Left kidney (tissue), 2 donors: ENCODE measurements around the gene BNC2. TPM values are rescaled to one million over a fixed set of nuclear protein-coding genes. Genes with fewer than 3 reads are reported as not detected.

Experiments used
- DNase-seq: peaks from one replicate; pipeline ENCODE4 v3.0.0-alpha.2; 2013
- polyA plus RNA-seq: library from polyadenylated mRNA; unstranded; fragments of 120-200 nt; gene quantifications from one replicate; pipeline ENCODE4 v1.2.1, GENCODE V29; 2013; ENCODE audit not compliant: insufficient read length

BNC2 gene
- polyA plus RNA-seq, 1 donor, result 10.3 TPM

DNA sequence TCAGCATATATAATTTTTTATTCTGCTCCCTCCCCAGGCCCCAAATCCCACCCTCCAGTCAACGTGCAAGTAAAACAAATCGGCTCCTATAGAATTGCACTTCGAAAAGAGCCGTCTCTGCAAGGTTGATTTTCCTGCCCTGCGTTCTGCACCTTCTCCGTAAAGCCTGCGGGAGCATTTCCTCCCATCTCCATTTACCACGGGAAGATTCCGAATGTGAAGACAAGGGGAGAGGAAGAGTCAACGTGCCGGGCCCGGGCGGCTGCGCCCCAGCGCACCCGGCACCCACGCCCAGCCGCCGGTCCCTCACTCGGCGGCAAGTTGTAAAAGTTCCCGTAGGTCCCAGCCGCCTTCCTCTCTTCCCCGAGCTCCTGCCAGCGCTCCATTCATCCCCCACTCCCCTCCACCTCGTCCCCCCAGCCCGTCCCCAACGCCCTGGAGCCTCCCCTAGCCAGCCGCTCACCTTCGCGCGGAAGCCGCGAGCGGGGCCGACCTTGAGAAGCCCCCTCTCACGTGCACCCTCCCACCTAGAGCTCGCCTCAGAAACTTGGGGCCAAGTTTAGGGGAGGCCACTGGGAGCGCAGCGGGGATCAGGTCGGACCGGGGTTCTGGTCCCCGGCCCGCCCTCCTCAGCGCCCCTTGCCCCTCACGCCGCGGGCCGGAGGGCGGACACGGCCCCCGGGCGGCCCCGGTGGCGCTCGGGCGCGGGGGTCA is 431 bp downstream of the BNC2 start:
- DNase-seq, result no peak

- DNase-seq, result no peak
Measured at GRCh38 chr9:16869131-16869881, 1.2 kb downstream of the BNC2 start.

GRCh38 chr9:16868701-16869100 is 1.8 kb downstream of the BNC2 start:
- no peak for DNase-seq

GRCh38 chr9:16867576-16868311 is 2.7 kb downstream of the BNC2 start:
- no peak for DNase-seq

DNA sequence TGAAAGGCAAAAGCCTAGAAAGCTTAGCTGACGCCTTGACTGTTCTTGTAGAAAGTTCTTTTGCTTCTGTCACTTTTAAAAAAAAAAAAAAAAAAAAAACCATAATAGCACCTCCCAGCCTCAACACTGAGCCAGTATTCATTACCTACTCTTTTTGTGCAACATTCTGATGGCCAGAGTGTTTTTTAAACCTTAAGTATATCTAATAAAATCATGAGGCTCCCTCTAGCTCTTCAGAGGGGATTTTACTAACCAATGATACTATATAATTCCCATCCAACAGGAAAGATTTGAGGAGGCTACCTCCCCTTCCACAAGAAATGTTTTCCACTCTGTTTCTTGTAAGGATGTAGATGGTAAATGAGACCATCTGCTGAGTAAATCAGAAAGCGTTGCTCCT is 3.9 kb downstream of the BNC2 start:
- no peak for DNase-seq

GRCh38 chr9:16864649-16865434 is 5.6 kb downstream of the BNC2 start:
- no peak for DNase-seq

DNA sequence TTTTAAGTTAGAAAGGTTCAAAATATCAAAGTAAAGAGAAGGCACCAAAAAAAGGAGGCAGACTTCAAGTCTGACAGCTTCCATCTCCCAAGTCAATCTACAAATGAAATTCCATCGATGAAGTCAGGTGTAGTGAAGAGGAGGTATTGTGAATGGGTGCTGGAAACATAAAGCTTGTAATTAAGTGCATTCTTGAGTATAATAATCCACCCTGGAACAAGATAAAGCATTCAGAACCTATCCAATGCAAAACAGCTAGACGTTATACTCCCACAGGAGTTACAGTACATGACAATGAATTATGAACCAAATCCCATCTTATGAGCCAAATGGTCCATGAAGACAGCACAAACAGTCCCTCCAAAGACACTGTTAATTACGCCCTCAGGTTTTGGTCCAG is 22.3 kb downstream of the BNC2 start:
- DNase-seq, result no peak

- DNase-seq, result no peak
Measured at GRCh38 chr9:16846986-16847385, 23.5 kb downstream of the BNC2 start.

DNA sequence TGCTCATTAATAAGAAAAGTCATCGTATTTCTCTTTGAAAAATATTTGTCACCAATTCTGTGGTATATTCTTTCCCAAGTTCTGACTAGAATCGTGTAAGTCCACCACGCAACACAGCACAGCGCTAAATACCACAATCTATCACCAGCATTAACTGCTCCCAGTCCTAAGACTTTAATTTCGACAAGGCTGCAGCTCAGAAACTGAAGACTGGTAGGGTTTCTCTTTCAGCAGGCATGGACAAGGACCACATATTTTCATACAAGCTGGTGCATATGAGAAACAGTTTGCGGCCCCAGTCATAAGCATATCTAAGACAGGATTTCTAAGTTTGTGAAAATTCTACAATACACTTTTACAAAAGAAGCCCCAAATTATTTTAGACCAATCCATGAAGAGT is 24.1 kb downstream of the BNC2 start:
- DNase-seq, result no peak

DNA sequence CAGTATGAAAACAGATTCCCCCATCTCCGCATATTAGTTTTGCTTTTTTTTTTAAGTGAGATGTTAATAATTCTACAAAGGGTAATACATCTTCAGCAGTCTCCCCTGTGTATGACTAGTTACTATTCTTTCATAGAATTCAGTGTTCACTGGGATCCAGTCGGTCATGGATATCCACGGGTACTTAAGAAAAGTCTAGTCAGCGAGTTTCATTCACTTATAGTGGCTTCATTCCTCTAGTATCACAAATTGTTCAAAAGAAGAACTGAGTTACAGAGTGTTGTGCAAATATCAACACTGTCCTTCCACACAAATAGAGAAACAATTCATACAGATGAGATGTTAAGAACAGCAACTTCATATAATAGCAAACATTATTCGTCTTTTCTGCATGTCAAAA is 35.7 kb downstream of the BNC2 start:
- DNase-seq, result no peak

GRCh38 chr9:16833296-16833835 is 37.1 kb downstream of the BNC2 start:
- no peak for DNase-seq

- DNase-seq, result no peak
Measured at GRCh38 chr9:16832101-16832500, 38.4 kb downstream of the BNC2 start.

GRCh38 chr9:16830806-16831205 is 39.7 kb downstream of the BNC2 start:
- DNase-seq, result no peak

DNA sequence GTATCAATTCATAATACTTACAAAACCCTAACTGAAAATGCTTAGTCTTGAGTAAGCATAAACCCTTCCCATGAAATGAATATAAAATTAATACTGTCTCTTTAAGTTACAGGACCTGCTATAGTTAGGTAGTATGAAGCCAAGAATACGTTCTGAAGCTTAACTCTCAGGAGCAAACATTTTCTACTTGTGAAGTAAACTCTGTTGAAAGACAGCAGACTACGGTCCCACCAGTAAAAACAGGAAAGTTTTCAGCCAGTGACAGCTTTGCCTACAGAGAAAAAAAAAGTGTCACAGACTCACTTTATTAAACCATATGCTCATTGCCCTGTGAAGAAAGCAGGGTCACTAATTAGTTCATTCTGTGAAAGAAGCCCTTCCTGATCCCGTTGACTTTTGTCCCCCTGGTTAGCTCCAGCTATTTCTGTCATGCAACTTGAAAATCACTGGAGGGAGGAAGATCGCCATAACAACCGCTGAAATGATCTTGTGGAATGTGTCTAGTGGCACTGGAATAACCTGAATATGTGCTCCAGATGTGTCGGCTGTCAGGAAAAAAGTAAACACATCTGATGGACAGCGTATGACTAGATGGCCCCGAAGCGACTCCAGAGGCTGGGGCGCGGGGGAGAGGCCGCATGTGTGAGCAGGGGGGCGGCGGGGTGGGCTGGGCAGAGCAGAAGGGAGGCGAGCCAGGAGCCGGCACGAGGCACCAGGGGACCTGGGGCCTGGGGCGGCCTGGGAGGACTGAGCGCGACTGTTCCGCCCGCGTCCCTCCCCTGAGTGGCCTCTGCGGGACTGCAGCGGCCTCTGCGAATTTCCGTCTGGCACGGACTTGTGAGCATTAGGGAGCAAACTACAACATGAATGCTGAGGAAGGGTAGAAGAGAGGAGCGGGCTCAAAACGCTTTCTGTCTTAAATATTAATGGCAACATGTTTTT is 41.9 kb downstream of the BNC2 start:
- DNase-seq, result peak; percentile 79

DNA sequence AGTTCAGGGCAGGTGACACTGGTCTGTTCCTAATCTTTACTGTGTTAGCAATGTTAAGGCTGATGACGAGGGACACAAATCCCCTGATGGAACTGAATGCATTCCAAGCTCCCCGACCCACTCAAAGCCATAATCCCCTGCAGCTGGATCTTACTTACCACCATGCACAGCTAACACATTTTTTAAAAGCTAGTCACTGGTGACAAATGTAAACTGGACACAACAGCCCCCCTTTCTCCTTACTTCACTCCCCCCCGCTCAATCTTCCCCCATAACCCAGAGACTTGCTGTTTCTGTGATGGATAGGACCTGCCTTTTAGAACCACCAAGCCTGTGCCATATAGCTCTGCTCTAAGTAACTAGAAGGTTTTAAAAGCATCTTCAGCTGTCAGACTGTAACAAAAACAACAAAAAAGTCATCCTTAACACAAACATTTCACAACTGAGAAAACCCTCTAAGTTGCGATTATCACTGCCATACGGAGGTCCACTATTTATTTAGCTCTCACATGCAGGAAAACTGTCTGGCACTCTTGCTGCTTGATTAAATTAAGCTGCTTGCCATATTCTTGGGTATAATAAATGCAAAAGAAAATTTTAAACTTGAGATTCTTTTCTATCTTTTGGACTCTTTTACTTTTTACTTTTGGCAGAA is 44.4 kb downstream of the BNC2 start:
- DNase-seq, result no peak

GRCh38 chr9:16825331-16825725 is 45.1 kb downstream of the BNC2 start:
- no peak for DNase-seq

DNA sequence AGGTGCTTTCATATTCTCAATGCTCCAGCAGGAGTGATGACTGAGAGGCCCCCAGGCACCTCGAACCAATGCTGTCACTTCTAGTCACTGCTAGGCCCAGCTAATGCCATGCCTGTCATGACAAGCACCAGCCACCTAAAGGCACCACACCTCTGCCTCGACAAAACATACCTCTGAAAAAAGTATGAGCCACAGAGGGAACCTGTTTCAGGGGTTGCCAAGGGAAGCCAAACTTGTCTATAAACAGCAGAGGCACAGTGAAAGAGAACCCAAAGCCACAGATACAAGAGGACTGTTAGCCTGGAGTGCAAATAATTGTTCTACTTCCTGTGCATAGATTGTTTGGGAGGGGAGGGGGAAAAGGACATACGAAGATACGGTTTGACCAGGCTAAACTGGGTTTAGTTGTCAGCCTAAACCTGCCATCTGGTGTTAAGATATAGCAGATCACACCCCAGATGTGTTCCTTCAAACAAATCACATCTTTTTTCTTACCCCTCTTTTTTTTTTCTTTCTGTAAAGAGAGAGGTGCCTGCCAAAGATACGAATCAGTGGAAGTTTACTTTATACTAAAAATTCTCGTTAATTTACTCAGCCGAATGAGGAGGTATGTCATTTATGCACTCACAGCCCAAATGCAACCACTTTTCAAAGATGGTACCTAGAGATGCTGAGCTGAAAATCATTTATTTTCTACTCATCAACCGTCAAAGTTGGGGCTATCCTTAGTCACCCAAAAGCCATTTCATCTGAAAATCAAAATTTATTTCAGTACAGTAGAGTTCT is 45.7 kb downstream of the BNC2 start:
- DNase-seq, result no peak

GRCh38 chr9:16823906-16824305 is 46.6 kb downstream of the BNC2 start:
- no peak for DNase-seq

DNA sequence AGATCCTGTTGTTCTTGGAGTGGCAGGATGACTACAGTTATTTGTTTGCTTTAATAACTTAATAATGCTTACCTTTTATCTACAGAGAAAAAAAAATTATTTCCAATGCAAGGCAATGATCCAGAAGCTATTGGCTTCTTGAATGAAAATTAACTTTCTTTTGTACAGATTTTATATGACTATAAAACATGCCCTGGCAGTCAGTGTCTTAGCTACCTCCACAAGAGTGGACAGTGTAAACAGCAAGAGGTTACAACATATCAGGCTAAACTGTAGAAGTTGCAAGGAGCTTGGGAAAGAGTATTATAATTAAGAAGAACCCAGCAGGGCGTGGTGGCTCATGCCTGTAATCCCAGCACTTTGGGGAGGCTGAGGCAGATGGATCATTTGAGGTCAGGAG is 49.1 kb downstream of the BNC2 start:
- no peak for DNase-seq
